HL-60/S4 (cell line): ENCODE results near the gene PDZK1.
"Not testable (repeated sequence)": the region's sequence is repeated elsewhere in the genome, so short reads cannot be mapped to it uniquely, and the experiment has no call there.

Source experiments
- in situ Hi-C: fragments of 300-500 bp; cut with MboI; formaldehyde crosslinking; loops from 2 replicates; pipeline ENCODE4 v1.14.3; 2022; ENCODE audit warnings: low sequenced_read_pairs

Gene PDZK1

GRCh38 chr1:145665015-145665414, 42.2 kb downstream of the PDZK1 start:
- in situ Hi-C loops, result not testable (repeated sequence)

- in situ Hi-C loops, result not testable (repeated sequence)
Observed at GRCh38 chr1:145662502-145662901, 44.7 kb downstream of the PDZK1 start.

DNA sequence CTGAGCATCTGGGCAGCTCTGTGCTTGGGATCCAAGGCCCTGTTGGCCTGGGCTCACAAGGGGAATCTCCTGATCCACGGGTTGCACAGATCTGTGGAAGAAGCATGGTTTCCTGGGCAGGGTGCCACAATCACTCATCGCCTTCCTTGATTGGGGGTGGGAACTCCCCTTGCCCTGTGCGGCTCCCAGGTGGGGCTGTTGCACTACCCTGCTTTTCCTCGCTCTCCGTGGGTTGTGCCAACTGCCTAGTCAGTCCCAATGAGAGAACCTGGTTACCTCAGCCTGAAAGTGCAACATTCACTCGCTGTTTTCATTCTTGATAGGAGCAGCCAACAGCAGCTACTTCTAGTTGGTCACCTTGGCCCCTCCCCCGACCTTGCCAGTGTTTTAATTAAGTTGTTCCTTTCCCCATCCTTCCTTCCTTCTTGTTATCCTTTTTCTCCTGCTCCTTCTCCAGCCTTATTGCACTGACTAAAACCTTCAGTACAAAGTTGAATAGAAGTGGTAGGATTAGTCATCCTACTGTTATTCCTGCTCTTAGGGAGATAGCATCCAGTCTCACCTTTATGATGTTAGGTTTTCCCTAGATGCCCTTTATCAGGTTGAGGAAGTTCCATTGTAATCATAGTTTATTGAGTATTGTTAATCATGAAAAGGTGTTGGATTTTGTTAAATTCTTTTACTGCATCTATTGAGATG, 50.8 kb downstream of the PDZK1 start:
- in situ Hi-C loops, result not testable (repeated sequence)

GRCh38 chr1:145643990-145644389, 63.2 kb downstream of the PDZK1 start:
- in situ Hi-C loops, result not testable (repeated sequence)

DNA sequence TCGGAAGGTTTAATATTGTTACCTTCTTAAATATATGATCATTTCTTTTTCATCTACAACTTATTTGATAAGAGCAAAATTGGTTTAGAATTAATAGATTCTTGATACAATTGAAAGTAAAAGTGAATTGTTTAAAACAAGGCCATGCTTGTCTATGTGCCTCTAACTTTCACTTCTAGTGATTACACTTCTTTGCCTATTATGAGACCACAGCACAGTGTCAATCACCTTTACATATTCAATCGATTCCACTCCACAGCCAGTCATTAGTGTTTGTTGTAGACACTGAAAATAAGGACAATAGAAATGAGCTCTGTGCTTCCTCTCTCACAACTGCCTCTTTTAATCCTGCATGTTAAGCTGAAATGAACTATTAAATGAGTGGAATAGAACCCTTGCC, 65.3 kb downstream of the PDZK1 start:
- in situ Hi-C loops, result not testable (repeated sequence)

GRCh38 chr1:145636237-145636636, 70.9 kb downstream of the PDZK1 start:
- in situ Hi-C loops, result not testable (repeated sequence)

GRCh38 chr1:145622177-145622576, 85.0 kb downstream of the PDZK1 start:
- in situ Hi-C loops, result not testable (repeated sequence)
